ENCODE data around the gene BAX.

- TF ChIP-seq CTCF (IDR thresholded peaks at IDR 0.05): no peak
- no peak for TF ChIP-seq FOXJ3 (CRISPR knock-in tag; IDR thresholded peaks at IDR 0.05)
- TF ChIP-seq POLR2AphosphoS5 (IDR thresholded peaks at IDR 0.05; ENCODE audit: low read depth, low read length): no peak
- no peak for TF ChIP-seq NFIC (IDR thresholded peaks at IDR 0.05; ENCODE audit: borderline replicate concordance)
- no peak for TF ChIP-seq MAX (IDR thresholded peaks at IDR 0.05; ENCODE audit: low read depth)
- TF ChIP-seq EP300 (IDR thresholded peaks at IDR 0.05; ENCODE audit: borderline replicate concordance in 1 of 2, low read depth in 1 of 2, low read length in 1 of 2): no peak
- TF ChIP-seq GABPA (IDR thresholded peaks at IDR 0.05; ENCODE audit: low read depth): no peak
- TF ChIP-seq TAF1 (IDR thresholded peaks at IDR 0.05; ENCODE audit: borderline replicate concordance, low read depth, low read length): no peak
- TF ChIP-seq RAD21 (IDR thresholded peaks at IDR 0.05; ENCODE audit: low read length): no peak
- no peak for TF ChIP-seq SIN3A (IDR thresholded peaks at IDR 0.05; ENCODE audit: borderline replicate concordance, low read depth, low read length)
- no peak for TF ChIP-seq RFX5 (IDR thresholded peaks at IDR 0.05; ENCODE audit: low read length)
- TF ChIP-seq IRF3 (IDR thresholded peaks at IDR 0.05; ENCODE audit: low read depth, low read length): no peak
These were observed 55.8 kb downstream of the BAX start for GRCh38 chr19:49010453-49010852.

Measured in SK-N-SH (cell line).